Neural crest cell (in vitro differentiated cells): ENCODE results near the gene ARHGAP26. TPM values are rescaled to one million over a fixed set of nuclear protein-coding genes. Genes with fewer than 3 reads are reported as not detected.

Experiments
- DNase-seq: peaks from one replicate; pipeline ENCODE4 v3.0.0; 2021; ENCODE audit warnings: low read depth, mixed read lengths, low spot score
- H3K27ac Mint-ChIP-seq: one replicate; pipeline ENCODE4 v1.8.0; 2021; ENCODE audit warnings: mild to moderate bottlenecking, mixed read lengths; ENCODE audit not compliant: unreplicated experiment
- H3K27me3 Mint-ChIP-seq: 2 replicates; pipeline ENCODE4 v1.8.0; 2021; ENCODE audit warnings: low read depth, mild to moderate bottlenecking, mixed read lengths
- H3K36me3 Mint-ChIP-seq: 2 replicates; pipeline ENCODE4 v1.8.0; 2021; ENCODE audit warnings: low read depth, mild to moderate bottlenecking, mixed read lengths
- H3K4me1 Mint-ChIP-seq: 2 replicates; pipeline ENCODE4 v1.8.0; 2021; ENCODE audit warnings: mixed read lengths
- H3K4me3 Mint-ChIP-seq: one replicate; pipeline ENCODE4 v1.8.0; 2021; ENCODE audit warnings: mild to moderate bottlenecking, mixed read lengths
- H3K9me3 Mint-ChIP-seq: 2 replicates; pipeline ENCODE4 v1.8.0; 2021; ENCODE audit warnings: mixed read lengths
- CTCF ChIP-seq: fragments of 200-600 bp; sonication (generic); conservative IDR thresholded peaks from 2 replicates; pipeline ENCODE4 v1.5.0; 2021; ENCODE audit warnings: antibody characterized with exemption, mild to moderate bottlenecking
- total RNA-seq: library from RNA; stranded (reverse); gene quantifications from 2 replicates; pipeline ENCODE4 v1.2.1, GENCODE V29; 2021

The ARHGAP26 gene
- total RNA-seq, 1 donor from 2014 or later = 5.5 TPM

DNA sequence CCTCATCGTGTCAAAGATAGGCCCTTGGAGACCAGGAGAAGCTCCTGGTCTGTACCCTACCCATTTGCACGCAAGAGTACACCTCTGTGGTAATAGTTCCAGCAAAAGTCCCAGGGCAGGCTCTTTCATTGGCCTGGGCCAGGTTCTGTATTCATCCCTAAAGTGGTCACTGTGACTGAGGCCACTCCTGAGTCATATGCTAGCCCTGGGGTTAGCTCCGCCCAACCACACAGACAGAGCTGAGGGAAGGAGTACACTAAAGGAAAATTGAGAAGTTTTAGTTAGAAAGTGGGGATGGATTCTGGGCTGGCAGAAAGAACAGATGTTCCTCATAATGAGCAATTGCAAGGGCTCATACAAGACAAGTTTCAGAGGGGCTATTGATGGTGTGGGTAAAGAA lies 206.7 kb downstream of the ARHGAP26 start:
- no peak for DNase-seq
- H3K9me3 Mint-ChIP-seq = peaks cover 3% of the 10 kb centered on the region
- H3K4me1 Mint-ChIP-seq = peaks cover 6% of the 10 kb centered on the region

GRCh38 chr5:142977363-142978051 lies 207.3 kb downstream of the ARHGAP26 start:
- TF ChIP-seq CTCF = no peak
- no peaks in the 10 kb centered on the region for H3K36me3 Mint-ChIP-seq
- peaks cover 3% of the 10 kb centered on the region for H3K9me3 Mint-ChIP-seq
- no peak overlapping the region for H3K4me3 Mint-ChIP-seq
- no peak for DNase-seq
- H3K27me3 Mint-ChIP-seq = no peaks in the 10 kb centered on the region
- H3K4me1 Mint-ChIP-seq = peaks cover 12% of the 10 kb centered on the region
- no peak overlapping the region for H3K27ac Mint-ChIP-seq

More for the DNA sequence above, 206.7 kb downstream of the ARHGAP26 start:
- H3K27me3 Mint-ChIP-seq = no peaks in the 10 kb centered on the region
- H3K4me3 Mint-ChIP-seq = no peak overlapping the region
- H3K27ac Mint-ChIP-seq = no peak overlapping the region
- no peak for TF ChIP-seq CTCF
- H3K36me3 Mint-ChIP-seq = no peaks in the 10 kb centered on the region

GRCh38 chr5:142978252-142978651 lies 208.1 kb downstream of the ARHGAP26 start:
- H3K27ac Mint-ChIP-seq = no peak overlapping the region
- no peak for DNase-seq
- no peak for TF ChIP-seq CTCF
- H3K27me3 Mint-ChIP-seq = no peaks in the 10 kb centered on the region
- peaks cover 3% of the 10 kb centered on the region for H3K9me3 Mint-ChIP-seq
- peaks cover 15% of the 10 kb centered on the region for H3K4me1 Mint-ChIP-seq
- no peak overlapping the region for H3K4me3 Mint-ChIP-seq
- H3K36me3 Mint-ChIP-seq = no peaks in the 10 kb centered on the region

- H3K4me3 Mint-ChIP-seq = no peak overlapping the region
- peaks cover 15% of the 10 kb centered on the region for H3K4me1 Mint-ChIP-seq
- peaks cover 3% of the 10 kb centered on the region for H3K9me3 Mint-ChIP-seq
- no peaks in the 10 kb centered on the region for H3K27me3 Mint-ChIP-seq
- DNase-seq = no peak
- no peaks in the 10 kb centered on the region for H3K36me3 Mint-ChIP-seq
- TF ChIP-seq CTCF = no peak
- H3K27ac Mint-ChIP-seq = no peak overlapping the region
Observed at GRCh38 chr5:142978726-142979125, 208.5 kb downstream of the ARHGAP26 start.

- H3K4me3 Mint-ChIP-seq = no peak overlapping the region
- no peak for DNase-seq
- no peaks in the 10 kb centered on the region for H3K27me3 Mint-ChIP-seq
- H3K27ac Mint-ChIP-seq = no peak overlapping the region
- no peaks in the 10 kb centered on the region for H3K36me3 Mint-ChIP-seq
- H3K9me3 Mint-ChIP-seq = peaks cover 3% of the 10 kb centered on the region
- TF ChIP-seq CTCF = no peak
- peaks cover 20% of the 10 kb centered on the region for H3K4me1 Mint-ChIP-seq
Observed at GRCh38 chr5:142979636-142980035, 209.5 kb downstream of the ARHGAP26 start.
